Limb (tissue), 2 donors: ENCODE results near the gene SLC39A3.
A peak's percentile ranks its signal among the peaks of the same experiment; 100 is the strongest.

Experiments
- DNase-seq, 2 donors: peaks; one replicate each; pipeline ENCODE4 v3.0.0-alpha.2; 2016; ENCODE audit errors: extremely low spot score in 2 of 2

SLC39A3 gene

GRCh38 chr19:2768365-2769132 lies 28.7 kb upstream of the SLC39A3 start:
- DNase-seq, result no peak

- no peak for DNase-seq
Measured at GRCh38 chr19:2767688-2768087, 27.9 kb upstream of the SLC39A3 start.

GRCh38 chr19:2766594-2767372 lies 27.0 kb upstream of the SLC39A3 start:
- DNase-seq, result no peak

GRCh38 chr19:2765376-2765775 lies 25.6 kb upstream of the SLC39A3 start:
- DNase-seq, result no peak

GRCh38 chr19:2764945-2765344 lies 25.1 kb upstream of the SLC39A3 start:
- DNase-seq, result no peak

- no peak for DNase-seq
Measured at GRCh38 chr19:2763687-2764086, 23.9 kb upstream of the SLC39A3 start.

GRCh38 chr19:2762783-2763496 lies 23.1 kb upstream of the SLC39A3 start:
- DNase-seq, result no peak

- DNase-seq, result peak in 1 of 2 donors; percentile 24
Measured at GRCh38 chr19:2761876-2762782, 22.3 kb upstream of the SLC39A3 start.

GRCh38 chr19:2761309-2761677 lies 21.5 kb upstream of the SLC39A3 start:
- DNase-seq, result no peak

GRCh38 chr19:2759965-2760364 lies 20.1 kb upstream of the SLC39A3 start:
- no peak for DNase-seq

GRCh38 chr19:2759362-2759761 lies 19.5 kb upstream of the SLC39A3 start:
- no peak for DNase-seq

- no peak for DNase-seq
Measured at GRCh38 chr19:2758601-2759313, 18.9 kb upstream of the SLC39A3 start.

- peak in 1 of 2 donors; percentile 21 for DNase-seq
Measured at GRCh38 chr19:2756921-2757881, 17.4 kb upstream of the SLC39A3 start.

GRCh38 chr19:2756477-2756876 lies 16.7 kb upstream of the SLC39A3 start:
- no peak for DNase-seq

- DNase-seq, result no peak
Measured at GRCh38 chr19:2755811-2756210, 16.0 kb upstream of the SLC39A3 start.

GRCh38 chr19:2755448-2755705 lies 15.6 kb upstream of the SLC39A3 start:
- no peak for DNase-seq

GRCh38 chr19:2754659-2755447 lies 15.0 kb upstream of the SLC39A3 start:
- peak in 1 of 2 donors; percentile 27 for DNase-seq

- DNase-seq, result no peak
Measured at GRCh38 chr19:2751438-2751830, 11.6 kb upstream of the SLC39A3 start.
